ENCODE measurements around the gene CCDC38.
A peak's percentile ranks its signal among the peaks of the same experiment; 100 is the strongest.

CCDC38 gene

GRCh38 chr12:95942524-95943329, at the start of gene CCDC38:
Gene CCDC38 (minus strand): TSS chr12:95942614. CDS start chr12:95936509, 6,105 bp downstream.
- Mint-ChIP-seq H3K36me3 (no peaks in the 10 kb centered on the region), H3K27ac (peak within 1 kb of the TSS; percentile 88), H3K9me3 (no peaks in the 10 kb centered on the region), H3K4me1 (peaks cover 5% of the 10 kb centered on the region), H3K4me3 (peak within 1 kb of the TSS; percentile 81)
- ATAC-seq (peak; percentile 98), DNase-seq (ENCODE audit: low spot score in 2 of 2) (peak; percentile 63 to 90)

- Mint-ChIP-seq H3K4me1 (no peaks in the 10 kb centered on the region), H3K4me3 (no peak overlapping the region), H3K9me3 (no peaks in the 10 kb centered on the region), H3K36me3 (no peaks in the 10 kb centered on the region), H3K27ac (no peak overlapping the region)
- no peak for DNase-seq (ENCODE audit: low spot score in 2 of 2)
- no peak for ATAC-seq
Measured at GRCh38 chr12:95990136-95990535, 47.7 kb upstream of the CCDC38 start.

GRCh38 chr12:95989504-95990123, 47.2 kb upstream of the CCDC38 start:
- Mint-ChIP-seq H3K27ac (no peak overlapping the region), H3K4me1 (no peaks in the 10 kb centered on the region)

GRCh38 chr12:95988506-95989275, 46.3 kb upstream of the CCDC38 start:
- DNase-seq (ENCODE audit: low spot score in 2 of 2) (no peak), ATAC-seq (no peak)
- no peaks in the 10 kb centered on the region for H3K36me3 Mint-ChIP-seq
- no peak overlapping the region for H3K4me3 Mint-ChIP-seq
- H3K9me3 Mint-ChIP-seq: no peaks in the 10 kb centered on the region
- no peaks in the 10 kb centered on the region for H3K4me1 Mint-ChIP-seq
- H3K27ac Mint-ChIP-seq: no peak overlapping the region

More at GRCh38 chr12:95989504-95990123, 47.2 kb upstream of the CCDC38 start:
- no peak overlapping the region for H3K4me3 Mint-ChIP-seq
- H3K9me3 Mint-ChIP-seq: no peaks in the 10 kb centered on the region
- H3K36me3 Mint-ChIP-seq: no peaks in the 10 kb centered on the region
- ATAC-seq (no peak), DNase-seq (ENCODE audit: low spot score in 2 of 2) (no peak)

- H3K4me3 Mint-ChIP-seq: no peak overlapping the region
- DNase-seq (ENCODE audit: low spot score in 2 of 2) (no peak), ATAC-seq (no peak)
- H3K9me3 Mint-ChIP-seq: no peaks in the 10 kb centered on the region
- H3K27ac Mint-ChIP-seq: no peak overlapping the region
- no peaks in the 10 kb centered on the region for H3K4me1 Mint-ChIP-seq
- H3K36me3 Mint-ChIP-seq: no peaks in the 10 kb centered on the region
Measured at GRCh38 chr12:95986635-95987570, 44.5 kb upstream of the CCDC38 start.

GRCh38 chr12:95984682-95985081, 42.3 kb upstream of the CCDC38 start:
- ATAC-seq: no peak
- Mint-ChIP-seq H3K36me3 (no peaks in the 10 kb centered on the region), H3K27ac (no peak overlapping the region), H3K4me3 (no peak overlapping the region), H3K9me3 (no peaks in the 10 kb centered on the region), H3K4me1 (no peaks in the 10 kb centered on the region)
- no peak for DNase-seq (ENCODE audit: low spot score in 2 of 2)

- DNase-seq (ENCODE audit: low spot score in 2 of 2): peak in 1 of 2 donors; percentile 34
- Mint-ChIP-seq H3K36me3 (no peaks in the 10 kb centered on the region), H3K4me3 (no peak overlapping the region), H3K4me1 (no peaks in the 10 kb centered on the region), H3K9me3 (no peaks in the 10 kb centered on the region), H3K27ac (no peak overlapping the region)
- no peak for ATAC-seq
Measured at GRCh38 chr12:95982602-95983001, 40.2 kb upstream of the CCDC38 start.

- no peak for ATAC-seq
- Mint-ChIP-seq H3K4me1 (no peaks in the 10 kb centered on the region), H3K27ac (no peak overlapping the region), H3K4me3 (no peak overlapping the region), H3K9me3 (no peaks in the 10 kb centered on the region), H3K36me3 (no peaks in the 10 kb centered on the region)
- no peak for DNase-seq (ENCODE audit: low spot score in 2 of 2)
Measured at GRCh38 chr12:95980437-95980836, 38.0 kb upstream of the CCDC38 start.

GRCh38 chr12:95978774-95979173, 36.4 kb upstream of the CCDC38 start:
- DNase-seq (ENCODE audit: low spot score in 2 of 2) (no peak), ATAC-seq (no peak)
- H3K36me3 Mint-ChIP-seq: no peaks in the 10 kb centered on the region
- no peak overlapping the region for H3K27ac Mint-ChIP-seq
- no peaks in the 10 kb centered on the region for H3K9me3 Mint-ChIP-seq
- H3K4me1 Mint-ChIP-seq: no peaks in the 10 kb centered on the region
- no peak overlapping the region for H3K4me3 Mint-ChIP-seq

GRCh38 chr12:95978351-95978750, 35.9 kb upstream of the CCDC38 start:
- no peak overlapping the region for H3K4me3 Mint-ChIP-seq
- no peaks in the 10 kb centered on the region for H3K36me3 Mint-ChIP-seq
- no peak overlapping the region for H3K27ac Mint-ChIP-seq
- ATAC-seq (no peak), DNase-seq (ENCODE audit: low spot score in 2 of 2) (no peak)
- no peaks in the 10 kb centered on the region for H3K4me1 Mint-ChIP-seq
- no peaks in the 10 kb centered on the region for H3K9me3 Mint-ChIP-seq

- Mint-ChIP-seq H3K27ac (no peak overlapping the region), H3K4me3 (no peak overlapping the region), H3K9me3 (no peaks in the 10 kb centered on the region), H3K36me3 (no peaks in the 10 kb centered on the region), H3K4me1 (no peaks in the 10 kb centered on the region)
- ATAC-seq (no peak), DNase-seq (ENCODE audit: low spot score in 2 of 2) (no peak)
Measured at GRCh38 chr12:95977764-95978305, 35.4 kb upstream of the CCDC38 start.

- H3K36me3 Mint-ChIP-seq: no peaks in the 10 kb centered on the region
- ATAC-seq: no peak
- H3K9me3 Mint-ChIP-seq: no peaks in the 10 kb centered on the region
Measured at GRCh38 chr12:95976416-95976832, 34.0 kb upstream of the CCDC38 start.

GRCh38 chr12:95975491-95975890, 33.1 kb upstream of the CCDC38 start:
- Mint-ChIP-seq H3K4me1 (no peaks in the 10 kb centered on the region), H3K27ac (no peak overlapping the region), H3K36me3 (no peaks in the 10 kb centered on the region), H3K9me3 (no peaks in the 10 kb centered on the region), H3K4me3 (no peak overlapping the region)
- DNase-seq (ENCODE audit: low spot score in 2 of 2): no peak
- no peak for ATAC-seq

More at GRCh38 chr12:95976416-95976832, 34.0 kb upstream of the CCDC38 start:
- Mint-ChIP-seq H3K4me1 (no peaks in the 10 kb centered on the region), H3K27ac (no peak overlapping the region), H3K4me3 (no peak overlapping the region)
- DNase-seq (ENCODE audit: low spot score in 2 of 2): no peak

GRCh38 chr12:95974358-95974757, 31.9 kb upstream of the CCDC38 start:
- Mint-ChIP-seq H3K4me1 (no peaks in the 10 kb centered on the region), H3K4me3 (no peak overlapping the region), H3K36me3 (no peaks in the 10 kb centered on the region), H3K9me3 (no peaks in the 10 kb centered on the region), H3K27ac (no peak overlapping the region)
- ATAC-seq (no peak), DNase-seq (ENCODE audit: low spot score in 2 of 2) (no peak)

Data from stimulated activated effector memory CD8-positive, alpha-beta T cell treated with anti-CD3 and anti-CD28 coated beads, Interleukin-12 subunit alpha, Interleukin-12 subunit beta, amount 100 ng/mL, for 72 hours (primary cell).